Thoracic aorta (tissue), 2 donors: ENCODE data around the gene TACSTD2. TPM values are rescaled to one million over a fixed set of nuclear protein-coding genes. Genes with fewer than 3 reads are reported as not detected.
"Not testable (repeated sequence)": the region's sequence is repeated elsewhere in the genome, so short reads cannot be mapped to it uniquely, and the experiment has no call there.

Experiments
- ATAC-seq: fragments of 150-250 bp; one replicate; pipeline ENCODE4 v1.8.0; 2017; ENCODE audit warnings: low read depth; ENCODE audit not compliant: insufficient number of reproducible peaks, low FRiP score
- DNase-seq: peaks from one replicate; pipeline ENCODE4 v3.0.0-alpha.2; 2020; ENCODE audit warnings: low spot score
- H3K27ac ChIP-seq, 2 donors: fragments of 200-600 bp; sonication (generic); 1 replicate in 1 of 2; 2 replicates in 1 of 2; pipeline ENCODE4 v1.5.1; 2016; ENCODE audit warnings: mild to moderate bottlenecking in 2 of 2, moderate library complexity in 2 of 2
- H3K27me3 ChIP-seq: fragments of 200-600 bp; sonication (generic); replicated peaks from 2 replicates; pipeline ENCODE4 v1.6.0; 2016; ENCODE audit warnings: mild to moderate bottlenecking; ENCODE audit not compliant: insufficient read depth
- H3K36me3 ChIP-seq: fragments of 200-600 bp; sonication (generic); one replicate; pipeline ENCODE4 v1.5.1; 2016
- H3K4me1 ChIP-seq, 2 donors: fragments of 200-600 bp; sonication (generic); 1 replicate in 1 of 2; 2 replicates in 1 of 2; pipeline versions ENCODE4 v1.5.1 to v1.6.0; 2016; ENCODE audit warnings: low read depth in 2 of 2, mild to moderate bottlenecking in 1 of 2; ENCODE audit not compliant: control insufficient read depth in 1 of 2
- H3K4me3 ChIP-seq: fragments of 200-600 bp; sonication (generic); 2 replicates; pipeline ENCODE4 v1.5.1; 2016; ENCODE audit warnings: mild to moderate bottlenecking
- H3K9me3 ChIP-seq: fragments of 200-600 bp; sonication (generic); 2 replicates; pipeline ENCODE4 v1.5.1; 2016
- CTCF ChIP-seq: fragments of 200-600 bp; sonication (generic); IDR thresholded peaks from one replicate; pipeline ENCODE4 v1.5.1; 2019; ENCODE audit warnings: antibody characterized with exemption
- total RNA-seq, 2 donors: library from RNA; depleted of rRNA; stranded (reverse); fragments of >200 nt; gene quantifications; one replicate each; pipeline versions ENCODE4 v1.1.0 to v1.2.3, GENCODE V29; 2016

Gene TACSTD2
- total RNA-seq, 2 donors from 2014 or later = 6.9 to 8.1 TPM

GRCh38 chr1:58584082-58584895, 7.2 kb upstream of the TACSTD2 start:
- no peaks in the 10 kb centered on the region for H3K36me3 ChIP-seq
- DNase-seq (peak; percentile 78), ATAC-seq (peak; percentile 97)
- no peaks in the 10 kb centered on the region for H3K9me3 ChIP-seq
- H3K27me3 ChIP-seq = no peaks in the 10 kb centered on the region
- no peak overlapping the region for H3K4me3 ChIP-seq
- peak overlapping the region; percentile 78 to 87 for H3K27ac ChIP-seq
- no peak for TF ChIP-seq CTCF
- peaks cover 26 to 27% of the 10 kb centered on the region in 2 donors for H3K4me1 ChIP-seq

GRCh38 chr1:58583496-58583895, 6.4 kb upstream of the TACSTD2 start:
- H3K27me3 ChIP-seq = no peaks in the 10 kb centered on the region
- no peaks in the 10 kb centered on the region for H3K36me3 ChIP-seq
- no peak for TF ChIP-seq CTCF
- peak overlapping the region; percentile 78 to 87 for H3K27ac ChIP-seq
- DNase-seq (no peak), ATAC-seq (no peak)
- peaks cover 26 to 27% of the 10 kb centered on the region in 2 donors for H3K4me1 ChIP-seq
- H3K9me3 ChIP-seq = no peaks in the 10 kb centered on the region
- no peak overlapping the region for H3K4me3 ChIP-seq

GRCh38 chr1:58582143-58582542, 5.1 kb upstream of the TACSTD2 start:
- H3K27ac ChIP-seq, H3K9me3 ChIP-seq, DNase-seq, ATAC-seq, H3K4me3 ChIP-seq, H3K27me3 ChIP-seq, H3K36me3 ChIP-seq: not testable (repeated sequence)
- peaks cover 27 to 29% of the 10 kb centered on the region in 2 donors for H3K4me1 ChIP-seq

- H3K36me3 ChIP-seq = no peaks in the 10 kb centered on the region
- H3K9me3 ChIP-seq = no peaks in the 10 kb centered on the region
- no peak for TF ChIP-seq CTCF
- H3K27ac ChIP-seq = no peak overlapping the region
- H3K4me3 ChIP-seq = no peak overlapping the region
- H3K27me3 ChIP-seq = no peaks in the 10 kb centered on the region
- ATAC-seq = no peak
- DNase-seq = no peak
- H3K4me1 ChIP-seq = peaks cover 27 to 30% of the 10 kb centered on the region in 2 donors
These were observed 4.6 kb upstream of the TACSTD2 start for GRCh38 chr1:58581641-58582040.

GRCh38 chr1:58580186-58580585, 3.1 kb upstream of the TACSTD2 start:
- no peak overlapping the region for H3K4me3 ChIP-seq
- no peaks in the 10 kb centered on the region for H3K27me3 ChIP-seq
- H3K9me3 ChIP-seq = no peaks in the 10 kb centered on the region
- no peak for TF ChIP-seq CTCF
- H3K27ac ChIP-seq = no peak overlapping the region
- no peak for ATAC-seq
- no peak for DNase-seq
- no peaks in the 10 kb centered on the region for H3K36me3 ChIP-seq
- H3K4me1 ChIP-seq = peaks cover 27 to 29% of the 10 kb centered on the region in 2 donors
